K562 (cell line): ENCODE measurements around the gene SLC39A9.

Experiments used
- CREBBP ChIP-seq: IDR thresholded peaks from one replicate; pipeline ENCODE4 v1.6.1; 2012; ENCODE audit warnings: low read depth, mild to moderate bottlenecking, control low read depth, inconsistent platforms, low read length
- EP300 ChIP-seq: IDR thresholded peaks from 2 replicates; pipeline ENCODE4 v1.6.1; 2012; ENCODE audit warnings: low read length, improper control_type of control experiment
- NFE2 ChIP-seq: IDR thresholded peaks from 2 replicates; pipeline ENCODE4 v1.6.1; 2014; ENCODE audit warnings: antibody characterized with exemption, low read depth
- NFRKB ChIP-seq: fragments of 450-650 bp; IDR thresholded peaks from 2 replicates; pipeline ENCODE4 v1.6.1; 2016; ENCODE audit warnings: low read depth
- POLR2A ChIP-seq: fragments of 450-650 bp; conservative IDR thresholded peaks from 2 replicates; pipeline ENCODE4 v1.6.1; 2016
- SMAD1 ChIP-seq: fragments of 150-350 bp; IDR thresholded peaks from 2 replicates; pipeline ENCODE4 v1.6.1; 2014; ENCODE audit warnings: low read length, low read depth; ENCODE audit not compliant: partially characterized antibody
- YBX1 ChIP-seq: fragments of 450-650 bp; IDR thresholded peaks from 2 replicates; pipeline ENCODE4 v1.7.1; 2016; ENCODE audit warnings: mild to moderate bottlenecking
- YY1 ChIP-seq, 3 experiments: IDR thresholded peaks; 2 replicates each; pipeline ENCODE4 v1.6.1; 2011; ENCODE audit warnings: low read length in 2 of 3, mild to moderate bottlenecking in 2 of 3, moderate library complexity in 2 of 3, borderline replicate concordance in 1 of 3, control low read depth in 1 of 3, low read depth in 1 of 3; ENCODE audit not compliant: insufficient read depth in 3 of 3, insufficient replicate concordance in 2 of 3, control insufficient read depth in 1 of 3, insufficient read length in 1 of 3; ENCODE audit errors: extremely low read depth in 1 of 3
- ZNF780A ChIP-seq: fragments of 250-450 bp; sonication (Bioruptor Pico); IDR thresholded peaks from 2 replicates; pipeline ENCODE4 v1.5.0; 2021; ENCODE audit warnings: mild to moderate bottlenecking
- TF ChIP-seq, protein P1 (sequence below): sonication (generic); formaldehyde crosslinking; IDR thresholded peaks from 2 replicates; pipeline ENCODE4 v1.9.0; 2022; ENCODE audit warnings: mild to moderate bottlenecking, missing genetic modification reagents

DNA sequence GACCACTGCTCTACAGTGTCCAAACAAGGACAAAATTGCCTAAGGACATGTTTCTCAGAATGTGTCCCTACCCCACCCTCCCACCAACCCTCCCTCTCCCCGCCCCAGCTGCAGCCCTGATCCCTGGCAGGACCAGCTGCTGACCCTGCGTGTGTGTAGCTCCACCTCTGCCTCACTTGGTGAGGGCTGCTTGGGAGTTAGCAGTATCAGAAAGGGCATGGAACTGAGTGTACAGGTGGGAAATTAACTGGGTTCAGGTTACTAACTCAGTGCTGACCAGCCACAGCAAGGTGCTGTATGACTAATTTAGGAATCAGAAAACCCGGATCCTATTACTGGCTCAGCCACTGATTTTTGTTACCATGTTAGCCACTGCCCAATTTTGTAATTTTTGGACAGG, 74.8 kb downstream of the SLC39A9 start:
- TF ChIP-seq NFE2: no peak
- TF ChIP-seq YBX1: no peak
- TF ChIP-seq CREBBP: no peak
- TF ChIP-seq POLR2A: no peak
- no peak for TF ChIP-seq SMAD1
- TF ChIP-seq, protein P1, sequence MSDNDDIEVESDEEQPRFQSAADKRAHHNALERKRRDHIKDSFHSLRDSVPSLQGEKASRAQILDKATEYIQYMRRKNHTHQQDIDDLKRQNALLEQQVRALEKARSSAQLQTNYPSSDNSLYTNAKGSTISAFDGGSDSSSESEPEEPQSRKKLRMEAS (CRISPR knock-in tag): no peak
- no peak for TF ChIP-seq NFRKB
- no peak for TF ChIP-seq EP300
- no peak for TF ChIP-seq ZNF780A (CRISPR knock-in tag)
- no peak for TF ChIP-seq YY1 (IDR thresholded peaks at IDR 0.05; ENCODE audit: borderline replicate concordance in 1 of 3, control insufficient read depth in 1 of 3, extremely low read depth in 1 of 3, insufficient read depth in 3 of 3, insufficient read length in 1 of 3, insufficient replicate concordance in 2 of 3, low read depth in 1 of 3, low read length in 2 of 3)
